Skeletal muscle cell (primary cell): ENCODE measurements around the gene MRFAP1L1.
A peak's percentile ranks its signal among the peaks of the same experiment; 100 is the strongest.
"Not testable (repeated sequence)": the region's sequence is repeated elsewhere in the genome, so short reads cannot be mapped to it uniquely, and the experiment has no call there.

Experiments used
- DNase-seq: peaks from one replicate; pipeline ENCODE4 v3.0.0-alpha.2; 2010; ENCODE audit warnings: low read depth
- H3K4me3 ChIP-seq: 2 replicates; pipeline ENCODE4 v1.5.1; 2011; ENCODE audit warnings: low read depth, mild to moderate bottlenecking, control low read depth, low read length, moderate library complexity

MRFAP1L1 gene

GRCh38 chr4:6739920-6740319 lies 30.3 kb upstream of the MRFAP1L1 start:
- no peak for DNase-seq
- no peak overlapping the region for H3K4me3 ChIP-seq

- no peak overlapping the region for H3K4me3 ChIP-seq
- DNase-seq, result no peak
These were observed 24.6 kb upstream of the MRFAP1L1 start for GRCh38 chr4:6734165-6734786.

- DNase-seq, result no peak
- H3K4me3 ChIP-seq, result no peak overlapping the region
These were observed 23.9 kb upstream of the MRFAP1L1 start for GRCh38 chr4:6733358-6734164.

GRCh38 chr4:6732441-6733357 lies 23.0 kb upstream of the MRFAP1L1 start:
- DNase-seq, result peak; percentile 83
- no peak overlapping the region for H3K4me3 ChIP-seq

DNA sequence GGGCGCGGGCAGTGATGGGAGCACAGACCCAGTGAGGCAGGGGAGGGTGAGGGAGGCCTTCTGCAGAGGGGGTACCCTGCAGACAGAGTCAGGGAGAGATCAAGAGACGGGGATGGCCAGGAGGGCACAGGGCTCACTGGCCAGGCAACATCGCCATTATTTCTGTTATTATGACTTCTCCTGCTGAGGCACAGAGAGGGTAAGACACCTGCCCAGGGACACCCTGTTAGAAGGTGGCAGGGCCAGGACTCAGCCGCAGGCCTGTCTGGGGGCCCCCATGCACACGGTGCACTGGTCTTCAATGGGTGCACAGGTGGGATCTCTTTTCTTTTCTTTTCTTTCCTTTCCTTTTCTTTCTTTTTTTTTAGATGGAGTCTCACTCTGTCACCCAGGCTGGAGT lies 22.1 kb upstream of the MRFAP1L1 start:
- H3K4me3 ChIP-seq, result no peak overlapping the region
- DNase-seq, result no peak

GRCh38 chr4:6731318-6731675 lies 21.6 kb upstream of the MRFAP1L1 start:
- no peak overlapping the region for H3K4me3 ChIP-seq
- DNase-seq, result no peak

DNA sequence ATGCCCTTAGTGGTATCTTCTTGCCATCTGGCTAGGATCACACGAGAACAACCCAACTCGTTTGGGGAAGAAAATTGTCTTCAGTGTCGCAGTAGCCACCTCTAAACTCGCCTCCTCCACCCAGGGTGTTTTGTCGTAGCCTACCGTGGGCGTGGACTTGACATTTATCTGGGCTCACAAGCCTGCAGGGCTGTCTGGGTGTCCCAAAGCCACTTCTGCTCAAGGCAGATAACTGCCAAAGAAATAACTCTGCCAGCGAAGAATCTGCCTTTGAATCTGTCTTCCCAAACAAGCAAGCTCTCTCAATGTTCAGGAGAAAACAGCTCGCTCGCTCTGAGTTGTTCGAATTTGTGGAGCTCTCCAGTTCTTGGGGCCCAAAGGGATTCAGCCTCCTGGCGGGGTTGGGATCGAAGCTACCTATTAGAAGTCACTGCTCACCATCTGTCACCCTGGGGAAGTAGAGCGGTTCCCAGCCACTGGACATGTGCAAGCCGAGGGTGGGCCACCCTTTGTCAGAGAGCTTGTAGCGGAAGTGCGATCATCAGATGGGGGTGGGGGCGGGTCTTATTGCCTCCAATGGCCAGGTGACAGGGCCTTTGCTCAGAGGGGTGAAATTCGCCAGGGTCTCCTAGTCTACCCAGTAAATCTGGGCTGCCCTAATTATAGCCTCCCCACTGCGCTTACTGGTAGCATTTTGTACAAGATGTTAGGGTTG lies 21.1 kb upstream of the MRFAP1L1 start:
- no peak overlapping the region for H3K4me3 ChIP-seq
- no peak for DNase-seq

DNA sequence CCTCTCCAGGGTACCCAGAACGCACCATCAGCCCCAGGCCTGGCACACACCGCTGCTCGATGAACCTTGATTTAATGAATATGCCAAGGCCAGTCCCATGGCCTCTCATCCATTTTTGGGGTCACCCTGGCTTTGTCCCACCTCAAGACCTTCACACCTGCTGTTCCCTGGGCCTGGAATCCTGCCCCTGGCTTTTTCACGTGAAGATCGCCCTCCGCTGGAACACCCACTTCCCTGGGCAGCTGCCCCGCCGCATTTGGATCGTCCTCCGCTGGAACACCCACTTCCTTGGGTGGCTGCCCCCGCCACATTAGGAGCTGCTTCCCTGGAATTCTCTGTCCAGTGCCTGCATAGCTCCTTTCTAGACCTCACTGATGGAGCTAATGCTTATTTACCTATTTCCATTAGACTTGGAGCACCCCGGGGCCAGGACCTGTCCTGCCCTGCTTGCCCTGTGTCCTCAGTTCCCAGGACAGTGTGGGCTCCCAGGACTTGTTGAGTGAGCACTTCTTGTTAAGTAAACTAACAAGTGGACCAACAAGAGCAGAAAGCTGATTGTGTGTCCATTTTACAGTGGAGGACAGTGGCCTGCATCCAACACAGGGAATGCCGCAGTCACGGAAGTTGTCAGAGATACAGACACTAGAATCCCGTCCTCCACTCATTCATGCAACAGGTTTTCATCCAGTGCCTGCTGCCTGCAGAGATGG lies 18.8 kb upstream of the MRFAP1L1 start:
- no peak overlapping the region for H3K4me3 ChIP-seq
- no peak for DNase-seq

- DNase-seq, result no peak
- no peak overlapping the region for H3K4me3 ChIP-seq
These were observed 18.2 kb upstream of the MRFAP1L1 start for GRCh38 chr4:6727943-6728250.

GRCh38 chr4:6727081-6727942 lies 17.6 kb upstream of the MRFAP1L1 start:
- no peak for DNase-seq
- no peak overlapping the region for H3K4me3 ChIP-seq

GRCh38 chr4:6725427-6725961 lies 15.8 kb upstream of the MRFAP1L1 start:
- H3K4me3 ChIP-seq, result not testable (repeated sequence)

GRCh38 chr4:6724421-6725111 lies 14.9 kb upstream of the MRFAP1L1 start:
- DNase-seq, result no peak
- H3K4me3 ChIP-seq, result no peak overlapping the region

More at GRCh38 chr4:6725427-6725961, 15.8 kb upstream of the MRFAP1L1 start:
- not testable (repeated sequence) for DNase-seq

GRCh38 chr4:6723851-6724250 lies 14.2 kb upstream of the MRFAP1L1 start:
- no peak for DNase-seq
- H3K4me3 ChIP-seq, result no peak overlapping the region

GRCh38 chr4:6722891-6723290 lies 13.2 kb upstream of the MRFAP1L1 start:
- no peak for DNase-seq
- no peak overlapping the region for H3K4me3 ChIP-seq

DNA sequence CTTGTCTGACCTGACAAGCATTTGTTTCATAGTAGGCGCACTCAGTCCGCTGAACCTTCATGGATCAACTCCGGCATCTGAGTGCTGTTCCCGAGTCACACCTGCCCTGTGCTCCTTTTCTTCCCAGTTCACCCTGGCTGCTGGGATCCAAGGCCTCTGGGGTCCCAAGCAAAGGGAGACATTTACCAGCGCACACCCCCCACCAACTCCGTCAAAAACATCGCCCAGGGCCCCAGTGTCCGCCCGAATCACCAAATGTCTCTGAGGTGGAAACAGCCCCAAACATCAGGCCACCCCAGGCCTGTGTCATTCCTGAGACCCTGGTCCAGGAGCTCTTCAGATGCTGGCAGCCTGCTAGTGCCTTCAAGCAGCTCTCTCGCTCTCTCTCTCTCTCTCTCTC lies 11.5 kb upstream of the MRFAP1L1 start:
- no peak overlapping the region for H3K4me3 ChIP-seq
- no peak for DNase-seq

DNA sequence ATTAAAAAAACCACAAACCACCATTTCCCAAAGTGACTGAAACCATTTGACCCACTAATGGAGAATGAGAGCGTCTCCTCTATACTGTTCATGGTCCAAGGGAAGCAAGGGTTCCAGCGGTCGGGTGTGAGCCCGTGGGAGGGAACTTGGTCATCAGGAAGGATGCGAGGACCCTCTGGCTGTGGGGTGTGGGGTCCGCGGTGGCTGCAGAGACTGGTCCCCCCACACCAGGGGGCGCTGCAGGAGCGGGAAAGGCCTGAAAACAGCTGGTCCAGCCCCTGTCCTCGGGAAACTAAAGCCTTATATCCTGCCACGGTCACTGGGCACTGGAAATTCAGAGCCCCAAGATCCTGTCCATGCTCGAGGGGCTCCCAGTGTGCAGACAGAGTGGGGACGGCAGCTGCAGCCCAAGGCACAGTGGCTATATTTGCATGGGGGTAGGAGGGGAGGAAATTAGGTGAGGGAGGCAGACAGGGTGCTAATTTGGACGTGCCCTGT lies 10.6 kb upstream of the MRFAP1L1 start:
- H3K4me3 ChIP-seq, result no peak overlapping the region
- DNase-seq, result no peak

DNA sequence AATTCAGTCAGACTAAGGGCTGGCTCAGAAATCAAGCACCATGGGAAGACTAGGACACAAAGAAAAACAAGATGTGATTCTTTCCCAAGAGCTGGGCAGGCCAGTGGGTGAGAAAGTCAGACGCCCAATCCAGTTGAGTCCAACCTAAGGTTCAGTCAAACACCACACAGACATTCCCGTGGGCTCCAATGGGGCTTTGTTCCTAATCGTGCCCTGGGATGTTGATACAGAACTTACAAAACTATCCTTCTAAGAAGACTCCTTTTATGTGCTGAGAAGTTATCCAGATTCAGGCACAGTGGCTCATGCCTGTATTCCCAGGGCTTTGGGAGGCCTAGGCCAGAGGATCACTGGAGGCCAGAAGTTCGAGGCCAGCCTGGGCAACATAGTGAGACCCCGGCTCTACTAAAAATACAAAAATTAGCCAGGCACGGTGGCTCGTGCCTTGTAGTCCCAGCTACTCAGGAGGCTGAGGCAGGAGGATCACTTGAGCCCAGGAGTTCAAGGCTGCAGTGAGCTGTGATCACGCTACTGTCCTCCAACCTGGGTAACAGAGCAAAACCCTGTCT lies 10.0 kb upstream of the MRFAP1L1 start:
- H3K4me3 ChIP-seq, result no peak overlapping the region
- no peak for DNase-seq
